HuH-7 (cell line): ENCODE data around the gene CFTR.
"Not testable (repeated sequence)": the region's sequence is repeated elsewhere in the genome, so short reads cannot be mapped to it uniquely, and the experiment has no call there.

ENCODE experiments used
- DNase-seq: peaks from one replicate; pipeline ENCODE4 v3.0.0; 2011; ENCODE audit warnings: low spot score

CFTR gene

GRCh38 chr7:117688126-117688525 is 208.3 kb downstream of the CFTR start:
- no peak for DNase-seq

GRCh38 chr7:117689406-117689805 is 209.6 kb downstream of the CFTR start:
- no peak for DNase-seq

- DNase-seq: no peak
Measured at GRCh38 chr7:117690147-117690546, 210.3 kb downstream of the CFTR start.

- no peak for DNase-seq
Measured at GRCh38 chr7:117692338-117692737, 212.5 kb downstream of the CFTR start.

- no peak for DNase-seq
Measured at GRCh38 chr7:117698018-117698417, 218.2 kb downstream of the CFTR start.

- no peak for DNase-seq
Measured at GRCh38 chr7:117704063-117704462, 224.2 kb downstream of the CFTR start.

- DNase-seq: no peak
Measured at GRCh38 chr7:117705630-117706029, 225.8 kb downstream of the CFTR start.

GRCh38 chr7:117706210-117706609 is 226.4 kb downstream of the CFTR start:
- no peak for DNase-seq

GRCh38 chr7:117707080-117707479 is 227.3 kb downstream of the CFTR start:
- no peak for DNase-seq

GRCh38 chr7:117708173-117708572 is 228.3 kb downstream of the CFTR start:
- DNase-seq: not testable (repeated sequence)

- DNase-seq: no peak
Measured at GRCh38 chr7:117711556-117711955, 231.7 kb downstream of the CFTR start.

- peak; percentile 54 for DNase-seq
Measured at GRCh38 chr7:117715784-117716445, 236.1 kb downstream of the CFTR start.

GRCh38 chr7:117716707-117717299 is 237.0 kb downstream of the CFTR start:
- no peak for DNase-seq

GRCh38 chr7:117717357-117717756 is 237.5 kb downstream of the CFTR start:
- DNase-seq: no peak
